ENCODE results near the gene NFAT5. TPM values are rescaled to one million over a fixed set of nuclear protein-coding genes. Genes with fewer than 3 reads are reported as not detected.
"Not testable (repeated sequence)": the region's sequence is repeated elsewhere in the genome, so short reads cannot be mapped to it uniquely, and the experiment has no call there.

NFAT5 gene
- total RNA-seq, 1 experiment from 2014 or later, result 7.0 TPM

GRCh38 chr16:69731280-69731679 is 165.5 kb downstream of the NFAT5 start:
- DNase-seq; H3K27me3 ChIP-seq (ENCODE audit: control insufficient read depth, insufficient read depth, low read length); H3K4me3 ChIP-seq (ENCODE audit: insufficient read depth, low read depth, low read length); H3K36me3 ChIP-seq (replicated peaks; ENCODE audit: control insufficient read depth, insufficient read depth, low read length): not testable (repeated sequence)

GRCh38 chr16:69732101-69732500 is 166.3 kb downstream of the NFAT5 start:
- H3K27me3 ChIP-seq (ENCODE audit: control insufficient read depth, insufficient read depth, low read length), result no peaks in the 10 kb centered on the region
- H3K4me3 ChIP-seq (ENCODE audit: insufficient read depth, low read depth, low read length), result no peak overlapping the region
- H3K36me3 ChIP-seq (replicated peaks; ENCODE audit: control insufficient read depth, insufficient read depth, low read length), result no peaks in the 10 kb centered on the region
- DNase-seq, result no peak

GRCh38 chr16:69741519-69741918 is 175.8 kb downstream of the NFAT5 start:
- Histone ChIP-seq H3K4me3 (ENCODE audit: insufficient read depth, low read depth, low read length) (no peak overlapping the region), H3K36me3 (replicated peaks; ENCODE audit: control insufficient read depth, insufficient read depth, low read length) (peaks cover 50% of the 10 kb centered on the region), H3K27me3 (ENCODE audit: control insufficient read depth, insufficient read depth, low read length) (no peaks in the 10 kb centered on the region)
- DNase-seq, result no peak

- peaks cover 52% of the 10 kb centered on the region for H3K36me3 ChIP-seq (replicated peaks; ENCODE audit: control insufficient read depth, insufficient read depth, low read length)
- no peak for DNase-seq
Measured at GRCh38 chr16:69741951-69742904, 176.5 kb downstream of the NFAT5 start.

GRCh38 chr16:69744363-69745231 is 178.8 kb downstream of the NFAT5 start:
- Histone ChIP-seq H3K27me3 (ENCODE audit: control insufficient read depth, insufficient read depth, low read length) (no peaks in the 10 kb centered on the region), H3K36me3 (replicated peaks; ENCODE audit: control insufficient read depth, insufficient read depth, low read length) (peaks cover 70% of the 10 kb centered on the region), H3K4me3 (ENCODE audit: insufficient read depth, low read depth, low read length) (no peak overlapping the region)
- DNase-seq, result no peak

More at GRCh38 chr16:69741951-69742904, 176.5 kb downstream of the NFAT5 start:
- H3K4me3 ChIP-seq (ENCODE audit: insufficient read depth, low read depth, low read length), result no peak overlapping the region
- H3K27me3 ChIP-seq (ENCODE audit: control insufficient read depth, insufficient read depth, low read length), result no peaks in the 10 kb centered on the region

- Histone ChIP-seq H3K36me3 (replicated peaks; ENCODE audit: control insufficient read depth, insufficient read depth, low read length) (peaks cover 70% of the 10 kb centered on the region), H3K27me3 (ENCODE audit: control insufficient read depth, insufficient read depth, low read length) (no peaks in the 10 kb centered on the region), H3K4me3 (ENCODE audit: insufficient read depth, low read depth, low read length) (no peak overlapping the region)
- DNase-seq, result no peak
Measured at GRCh38 chr16:69745232-69745612, 179.5 kb downstream of the NFAT5 start.

- Histone ChIP-seq H3K4me3 (ENCODE audit: insufficient read depth, low read depth, low read length) (no peak overlapping the region), H3K27me3 (ENCODE audit: control insufficient read depth, insufficient read depth, low read length) (no peaks in the 10 kb centered on the region), H3K36me3 (replicated peaks; ENCODE audit: control insufficient read depth, insufficient read depth, low read length) (peaks cover 73% of the 10 kb centered on the region)
- DNase-seq, result no peak
Measured at GRCh38 chr16:69745959-69746358, 180.2 kb downstream of the NFAT5 start.

GRCh38 chr16:69747115-69747514 is 181.3 kb downstream of the NFAT5 start:
- H3K36me3 ChIP-seq (replicated peaks; ENCODE audit: control insufficient read depth, insufficient read depth, low read length), result peaks cover 70% of the 10 kb centered on the region
- H3K4me3 ChIP-seq (ENCODE audit: insufficient read depth, low read depth, low read length), result no peak overlapping the region
- no peak for DNase-seq
- no peaks in the 10 kb centered on the region for H3K27me3 ChIP-seq (ENCODE audit: control insufficient read depth, insufficient read depth, low read length)

- H3K4me3 ChIP-seq (ENCODE audit: insufficient read depth, low read depth, low read length), result no peak overlapping the region
- H3K36me3 ChIP-seq (replicated peaks; ENCODE audit: control insufficient read depth, insufficient read depth, low read length), result peaks cover 59% of the 10 kb centered on the region
- no peak for DNase-seq
- H3K27me3 ChIP-seq (ENCODE audit: control insufficient read depth, insufficient read depth, low read length), result no peaks in the 10 kb centered on the region
Measured at GRCh38 chr16:69748694-69749345, 183.1 kb downstream of the NFAT5 start.

- H3K4me3 ChIP-seq (ENCODE audit: insufficient read depth, low read depth, low read length), result peak overlapping the region; percentile 93
- DNase-seq, result no peak
- H3K27me3 ChIP-seq (ENCODE audit: control insufficient read depth, insufficient read depth, low read length), result no peaks in the 10 kb centered on the region; the same call in 1 of the 2 replicates
- H3K36me3 ChIP-seq (replicated peaks; ENCODE audit: control insufficient read depth, insufficient read depth, low read length), result peaks cover 17% of the 10 kb centered on the region
Measured at GRCh38 chr16:69754143-69754468, 188.3 kb downstream of the NFAT5 start.

Other genes starting within 250 kb of the NFAT5 start
- gene PDF, start 235.4 kb upstream of the NFAT5 start, total RNA-seq (2014; rRNA removed; shearing (Covaris generic)), result 23.9 and 25.3 TPM in 2 replicates
- 63.1 and 71.0 TPM in 2 replicates for gene COG8, start 226.4 kb upstream of the NFAT5 start, total RNA-seq (2014; rRNA removed; shearing (Covaris generic))
- 30.7 and 31.0 TPM in 2 replicates for gene NIP7, start 226.2 kb upstream of the NFAT5 start, total RNA-seq (2014; rRNA removed; shearing (Covaris generic))
- 0.52 TPM in 1 of 2 replicates, not detected in the other for gene TMED6, start 214.2 kb upstream of the NFAT5 start, total RNA-seq (2014; rRNA removed; shearing (Covaris generic))
- gene TERF2, start 180.0 kb upstream of the NFAT5 start, total RNA-seq (2014; rRNA removed; shearing (Covaris generic)), result 15.6 and 16.2 TPM in 2 replicates
- 78.4 and 103 TPM in 2 replicates for gene CYB5B, start 141.3 kb upstream of the NFAT5 start, total RNA-seq (2014; rRNA removed; shearing (Covaris generic))
- gene NQO1, start 160.6 kb downstream of the NFAT5 start, total RNA-seq (2014; rRNA removed; shearing (Covaris generic)), result 145 and 229 TPM in 2 replicates
- gene NOB1, start 189.0 kb downstream of the NFAT5 start, total RNA-seq (2014; rRNA removed; shearing (Covaris generic)), result 43.4 and 65.0 TPM in 2 replicates
- gene WWP2, start 196.4 kb downstream of the NFAT5 start, total RNA-seq (2014; rRNA removed; shearing (Covaris generic)), result 25.1 and 28.3 TPM in 2 replicates